GM12878 (cell line): ENCODE data around the gene PIP4K2A. TPM values are rescaled to one million over a fixed set of nuclear protein-coding genes. Genes with fewer than 3 reads are reported as not detected.

Experiments
- ATF2 ChIP-seq: IDR thresholded peaks from 2 replicates; pipeline ENCODE4 v1.6.1; 2012; ENCODE audit warnings: low read length, inconsistent platforms
- CEBPZ ChIP-seq: fragments of 150-350 bp; IDR thresholded peaks from 2 replicates; pipeline ENCODE4 v1.6.1; 2016; ENCODE audit warnings: low read depth, low read length
- CREB1 ChIP-seq: IDR thresholded peaks from 2 replicates; pipeline ENCODE4 v1.6.1; 2012; ENCODE audit warnings: low read depth, mild to moderate bottlenecking, inconsistent platforms
- NFYA ChIP-seq: IDR thresholded peaks from 2 replicates; pipeline ENCODE4 v1.6.1; 2011; ENCODE audit warnings: low read depth, mild to moderate bottlenecking, low read length, improper control_type of control experiment, borderline replicate concordance
- NR2C1 ChIP-seq: fragments of 450-650 bp; IDR thresholded peaks from 2 replicates; pipeline ENCODE4 v1.6.1; 2017; ENCODE audit warnings: antibody characterized with exemption, mild to moderate bottlenecking, moderate library complexity
- NR2F1 ChIP-seq: fragments of 450-650 bp; conservative IDR thresholded peaks from 2 replicates; pipeline ENCODE4 v1.6.1; 2017; ENCODE audit warnings: mild to moderate bottlenecking
- NRF1 ChIP-seq: conservative IDR thresholded peaks from 2 replicates; pipeline ENCODE4 v1.6.1; 2011; ENCODE audit warnings: mild to moderate bottlenecking, low read depth, low read length, improper control_type of control experiment
- PAX5 ChIP-seq: IDR thresholded peaks from 2 replicates; pipeline ENCODE4 v1.6.1; 2011; ENCODE audit warnings: low read depth, low read length, borderline replicate concordance
- RAD21 ChIP-seq: IDR thresholded peaks from 2 replicates; pipeline ENCODE4 v1.6.1; 2011; ENCODE audit warnings: mild to moderate bottlenecking, low read depth, low read length, moderate library complexity; ENCODE audit not compliant: insufficient read depth
- RAD51 ChIP-seq: fragments of 450-650 bp; IDR thresholded peaks from 2 replicates; pipeline ENCODE4 v1.6.1; 2016; ENCODE audit warnings: moderate library complexity, mild to moderate bottlenecking, inconsistent platforms
- SMARCA5 ChIP-seq: fragments of 450-650 bp; IDR thresholded peaks from 2 replicates; pipeline ENCODE4 v1.6.1; 2017; ENCODE audit warnings: mild to moderate bottlenecking
- SPI1 ChIP-seq: IDR thresholded peaks from 2 replicates; pipeline ENCODE4 v1.6.1; 2011; ENCODE audit warnings: low read depth, mild to moderate bottlenecking, low read length, moderate library complexity, borderline replicate concordance; ENCODE audit not compliant: insufficient read depth
- STAT1 ChIP-seq: fragments of 450-650 bp; conservative IDR thresholded peaks from 2 replicates; pipeline ENCODE4 v1.6.1; 2014; ENCODE audit warnings: antibody characterized with exemption, mild to moderate bottlenecking
- SUPT20H ChIP-seq: IDR thresholded peaks from 2 replicates; pipeline ENCODE4 v1.6.1; 2011; ENCODE audit warnings: low read depth, mild to moderate bottlenecking, low read length, moderate library complexity, borderline replicate concordance; ENCODE audit not compliant: control insufficient read depth
- ZBTB33 ChIP-seq: fragments of 450-650 bp; IDR thresholded peaks from 2 replicates; pipeline ENCODE4 v1.6.1; 2017; ENCODE audit warnings: mild to moderate bottlenecking
- ZNF217 ChIP-seq: fragments of 450-650 bp; IDR thresholded peaks from 2 replicates; pipeline ENCODE4 v1.6.1; 2017; ENCODE audit warnings: antibody characterized with exemption, mild to moderate bottlenecking
- ZNF384 ChIP-seq: IDR thresholded peaks from 2 replicates; pipeline ENCODE4 v1.6.1; 2012; ENCODE audit warnings: low read depth, mild to moderate bottlenecking, low read length, improper control_type of control experiment, borderline replicate concordance
- ZNF622 ChIP-seq: fragments of 450-650 bp; IDR thresholded peaks from 2 replicates; pipeline ENCODE4 v1.6.1; 2017; ENCODE audit warnings: mild to moderate bottlenecking, inconsistent platforms
- polyA plus RNA-seq, 11 experiments: library from polyadenylated mRNA; depleted of rRNA in 4 of 11; unstranded in 6 of 11; stranded (reverse) in 5 of 11; fragments of >200 nt; fragmentation: Nextera tagmentation in 4 of 11; fragmentation: Illumina TruSeq in 1 of 11; extraction: Ambion mirVana in 4 of 11; extraction: Trizol in 1 of 11; gene quantifications; 1 replicate in 1 of 11; 2 replicates in 10 of 11; pipeline versions ENCODE4 v1.2.1 to v1.2.3, GENCODE V29; 2011 to 2016; ENCODE audit warnings: inconsistent platforms in 2 of 11, missing spikeins in 2 of 11, low read depth in 1 of 11
- total RNA-seq, 4 experiments: library from RNA; depleted of rRNA in 3 of 4; stranded (reverse); fragments of >200 nt in 3 of 4; fragmentation: Illumina TruSeq in 1 of 4; extraction: Trizol in 1 of 4; gene quantifications; 2 replicates each; pipeline versions ENCODE4 v1.2.1 to v1.2.3, GENCODE V29; 2013 to 2021
- TF ChIP-seq, protein P1 (sequence below): fragments of 450-650 bp; IDR thresholded peaks from 2 replicates; pipeline ENCODE4 v1.6.1; 2018; ENCODE audit warnings: borderline replicate concordance, mild to moderate bottlenecking; ENCODE audit not compliant: partially characterized antibody
- TF ChIP-seq, protein P2 (sequence below): IDR thresholded peaks from 2 replicates; pipeline ENCODE4 v1.6.1; 2011; ENCODE audit warnings: mild to moderate bottlenecking, low read depth, low read length, moderate library complexity; ENCODE audit not compliant: insufficient replicate concordance

The PIP4K2A gene
- total and polyA plus RNA-seq, 10 of the 15 experiments (the other 5 are each of a cell fraction or from before 2014, with no cell fraction given), result 54.3 to 139 (median 84.4) TPM

DNA sequence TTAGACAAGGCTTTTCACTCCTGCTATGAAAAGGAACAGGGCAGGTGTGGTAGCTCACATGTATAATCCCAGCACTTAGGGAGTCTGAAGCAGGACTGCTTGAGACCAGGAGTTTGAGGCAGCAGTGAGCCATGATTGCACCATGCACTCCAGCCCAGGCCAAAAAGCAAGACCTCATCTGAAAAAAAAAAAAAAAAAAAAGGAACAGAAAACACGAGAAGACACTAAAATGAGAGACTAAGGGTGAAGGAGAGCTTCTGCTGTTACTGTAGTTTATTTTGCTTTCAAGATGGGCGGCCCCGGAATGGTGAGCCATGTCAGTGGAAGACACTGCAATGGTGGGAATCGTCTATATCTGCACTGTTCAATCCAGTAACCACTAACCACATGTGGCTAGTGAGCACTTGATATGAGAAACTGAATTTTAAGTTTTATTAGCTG, 9.9 kb downstream of the PIP4K2A start (continued):
- TF ChIP-seq, protein P1, sequence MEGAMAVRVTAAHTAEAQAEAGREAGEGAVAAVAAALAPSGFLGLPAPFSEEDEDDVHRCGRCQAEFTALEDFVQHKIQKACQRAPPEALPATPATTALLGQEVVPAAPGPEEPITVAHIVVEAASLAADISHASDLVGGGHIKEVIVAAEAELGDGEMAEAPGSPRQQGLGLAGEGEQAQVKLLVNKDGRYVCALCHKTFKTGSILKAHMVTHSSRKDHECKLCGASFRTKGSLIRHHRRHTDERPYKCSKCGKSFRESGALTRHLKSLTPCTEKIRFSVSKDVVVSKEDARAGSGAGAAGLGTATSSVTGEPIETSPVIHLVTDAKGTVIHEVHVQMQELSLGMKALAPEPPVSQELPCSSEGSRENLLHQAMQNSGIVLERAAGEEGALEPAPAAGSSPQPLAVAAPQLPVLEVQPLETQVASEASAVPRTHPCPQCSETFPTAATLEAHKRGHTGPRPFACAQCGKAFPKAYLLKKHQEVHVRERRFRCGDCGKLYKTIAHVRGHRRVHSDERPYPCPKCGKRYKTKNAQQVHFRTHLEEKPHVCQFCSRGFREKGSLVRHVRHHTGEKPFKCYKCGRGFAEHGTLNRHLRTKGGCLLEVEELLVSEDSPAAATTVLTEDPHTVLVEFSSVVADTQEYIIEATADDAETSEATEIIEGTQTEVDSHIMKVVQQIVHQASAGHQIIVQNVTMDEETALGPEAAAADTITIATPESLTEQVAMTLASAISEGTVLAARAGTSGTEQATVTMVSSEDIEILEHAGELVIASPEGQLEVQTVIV, result no peak
- TF ChIP-seq ATF2 (peak; percentile 50; the same call in 1 of the 2 replicates), CREB1 (no peak), NR2C1 (no peak), SUPT20H (no peak), RAD21 (0 out of 2 replicates have a peak, but pooled peaks have one; percentile 9), ZBTB33 (no peak), RAD51 (no peak), ZNF622 (no peak), PAX5 (no peak), ZNF217 (no peak), SMARCA5 (no peak), NFYA (no peak), NR2F1 (no peak), NRF1 (no peak), ZNF384 (peak; percentile 91), SPI1 (peak; percentile 67; the same call in 1 of the 2 replicates), STAT1 (no peak), CEBPZ (no peak)
- TF ChIP-seq, protein P2, sequence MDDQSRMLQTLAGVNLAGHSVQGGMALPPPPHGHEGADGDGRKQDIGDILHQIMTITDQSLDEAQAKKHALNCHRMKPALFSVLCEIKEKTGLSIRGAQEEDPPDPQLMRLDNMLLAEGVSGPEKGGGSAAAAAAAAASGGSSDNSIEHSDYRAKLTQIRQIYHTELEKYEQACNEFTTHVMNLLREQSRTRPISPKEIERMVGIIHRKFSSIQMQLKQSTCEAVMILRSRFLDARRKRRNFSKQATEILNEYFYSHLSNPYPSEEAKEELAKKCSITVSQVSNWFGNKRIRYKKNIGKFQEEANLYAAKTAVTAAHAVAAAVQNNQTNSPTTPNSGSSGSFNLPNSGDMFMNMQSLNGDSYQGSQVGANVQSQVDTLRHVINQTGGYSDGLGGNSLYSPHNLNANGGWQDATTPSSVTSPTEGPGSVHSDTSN, result no peak
